KOPT-K1 (cell line): ENCODE measurements around the gene C13orf46.

Source experiments
- H3K27ac ChIP-seq: fragments of 200-600 bp; sonication (generic); 2 replicates; pipeline ENCODE4 v1.5.1; 2016; ENCODE audit warnings: antibody characterized with exemption, mild to moderate bottlenecking, low read depth, low read length; ENCODE audit not compliant: poor library complexity, severe bottlenecking
- H3K36me3 ChIP-seq: fragments of 200-600 bp; sonication (generic); 2 replicates; pipeline ENCODE4 v1.5.1; 2017; ENCODE audit warnings: antibody characterized with exemption, mild to moderate bottlenecking, low read length, moderate library complexity; ENCODE audit not compliant: insufficient read depth
- H3K9me3 ChIP-seq: fragments of 200-600 bp; sonication (generic); 2 replicates; pipeline ENCODE4 v1.5.1; 2017; ENCODE audit warnings: antibody characterized with exemption, low read length, mild to moderate bottlenecking; ENCODE audit not compliant: insufficient read depth, poor library complexity, severe bottlenecking

C13orf46 gene

DNA sequence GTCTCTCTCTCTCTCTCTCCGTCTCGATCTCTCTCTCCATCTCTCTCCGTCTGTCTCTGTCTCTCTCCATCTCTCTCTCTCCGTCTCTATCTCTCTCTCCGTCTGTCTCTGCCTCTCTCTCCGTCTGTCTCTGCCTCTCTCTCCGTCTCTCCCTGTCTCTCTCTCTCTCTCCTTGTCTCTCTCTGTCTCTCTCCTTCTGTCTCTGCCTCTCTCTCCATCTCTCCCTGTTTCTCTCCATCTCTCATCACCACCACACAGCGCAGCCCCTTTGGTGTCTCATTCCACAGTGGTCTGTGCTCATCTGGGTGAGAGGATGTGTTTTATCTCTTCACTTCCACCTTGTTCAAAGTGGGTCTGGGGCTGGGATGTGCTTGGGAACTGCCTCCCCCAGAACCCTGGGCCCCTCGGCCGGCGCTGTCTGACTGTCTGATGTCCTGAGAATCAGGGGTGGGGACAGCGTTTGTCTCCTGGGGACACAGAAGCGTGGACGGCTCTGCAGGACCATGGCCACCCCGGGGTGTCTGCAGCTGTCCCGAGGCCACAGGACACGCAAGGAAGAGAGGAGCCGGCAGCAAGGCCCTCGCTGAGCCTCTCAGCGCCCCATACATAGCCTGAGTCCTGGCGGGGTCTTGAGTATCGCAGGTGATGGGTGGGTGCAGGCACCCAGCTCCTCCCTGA lies 40.2 kb upstream of the C13orf46 start:
- Histone ChIP-seq H3K36me3 (peaks cover 91% of the 10 kb centered on the region), H3K27ac (no peak overlapping the region), H3K9me3 (no peaks in the 10 kb centered on the region)

DNA sequence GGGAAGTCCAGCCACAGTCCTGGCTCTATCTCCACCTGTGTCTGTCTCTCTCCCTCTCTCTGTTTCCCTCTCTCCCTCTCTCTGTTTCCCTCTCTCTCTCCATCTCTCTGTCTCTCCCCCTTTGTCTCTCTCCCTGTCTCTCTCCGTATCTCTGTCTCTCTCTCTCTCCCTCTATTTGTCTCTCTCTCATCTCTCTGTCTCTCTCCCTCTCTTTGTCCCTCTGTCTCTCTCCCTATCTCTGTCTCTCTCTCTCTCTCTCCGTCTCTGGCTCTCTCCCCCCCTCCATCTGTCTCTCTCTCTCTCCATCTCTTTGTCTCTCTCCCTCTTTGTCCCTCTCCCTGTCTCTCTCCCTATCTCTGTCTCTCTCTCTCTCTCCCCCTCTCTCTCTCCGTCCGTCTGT lies 39.5 kb upstream of the C13orf46 start:
- peaks cover 85% of the 10 kb centered on the region for H3K36me3 ChIP-seq
- H3K9me3 ChIP-seq: no peaks in the 10 kb centered on the region
- H3K27ac ChIP-seq: no peak overlapping the region

DNA sequence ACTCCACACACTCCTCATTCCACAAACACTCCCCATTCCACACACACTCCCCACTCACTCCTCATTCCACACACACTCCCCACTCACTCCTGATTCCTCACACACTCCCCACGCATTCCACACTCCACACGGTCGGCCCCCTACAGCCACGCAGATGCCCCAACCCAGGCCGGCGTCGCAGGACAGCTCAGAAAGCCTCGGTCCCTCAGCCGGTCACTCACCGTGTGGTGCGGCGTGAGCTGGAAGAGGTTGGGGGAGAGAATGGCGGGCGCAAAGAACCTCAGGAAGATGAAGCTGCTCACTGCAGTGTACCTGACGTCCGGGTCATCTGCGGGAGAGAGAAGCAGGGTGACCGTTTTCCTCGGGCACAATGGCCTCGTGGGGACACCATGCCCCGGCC lies 39.0 kb upstream of the C13orf46 start:
- H3K36me3 ChIP-seq: peaks cover 81% of the 10 kb centered on the region
- no peak overlapping the region for H3K27ac ChIP-seq
- H3K9me3 ChIP-seq: no peaks in the 10 kb centered on the region

DNA sequence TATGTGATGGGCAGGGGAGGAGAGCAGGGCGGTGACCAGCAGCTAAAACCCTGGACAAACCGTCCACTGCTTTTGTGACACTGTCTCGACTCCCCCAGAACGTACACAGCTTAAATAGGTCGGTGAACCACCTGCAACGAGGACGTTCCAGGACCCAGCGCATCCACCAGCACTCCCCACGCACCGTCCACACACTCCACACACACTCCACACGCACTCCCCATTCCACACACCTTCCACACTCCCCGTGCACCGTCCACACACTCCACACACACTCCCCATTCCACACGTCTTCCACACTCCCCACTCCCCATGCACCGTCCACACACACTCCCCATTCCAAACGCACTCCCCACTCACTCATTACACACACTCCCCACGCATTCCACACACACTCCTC lies 38.3 kb upstream of the C13orf46 start:
- Histone ChIP-seq H3K27ac (no peak overlapping the region), H3K9me3 (no peaks in the 10 kb centered on the region), H3K36me3 (peaks cover 73% of the 10 kb centered on the region)

DNA sequence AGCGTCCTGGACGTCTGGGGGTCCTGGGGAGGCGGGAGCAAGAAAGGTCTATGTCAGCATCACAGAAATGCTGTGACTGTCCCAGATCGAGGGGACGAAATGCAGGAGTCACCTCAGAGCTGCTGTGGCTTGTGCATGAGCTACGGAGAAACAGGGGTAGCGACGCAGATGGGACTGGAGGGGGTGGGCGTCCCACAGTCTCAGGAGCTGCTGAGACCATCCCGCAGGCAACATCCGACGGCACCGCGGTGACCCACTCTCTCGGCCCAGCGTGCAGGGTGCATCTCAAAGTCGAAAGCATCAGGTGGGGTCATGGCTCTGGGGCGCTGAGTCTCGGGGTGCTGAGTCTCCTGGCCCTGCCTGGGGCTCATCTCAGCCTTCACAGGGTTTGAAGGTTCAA lies 37.4 kb upstream of the C13orf46 start:
- Histone ChIP-seq H3K36me3 (peaks cover 64% of the 10 kb centered on the region), H3K27ac (no peak overlapping the region), H3K9me3 (no peaks in the 10 kb centered on the region)

DNA sequence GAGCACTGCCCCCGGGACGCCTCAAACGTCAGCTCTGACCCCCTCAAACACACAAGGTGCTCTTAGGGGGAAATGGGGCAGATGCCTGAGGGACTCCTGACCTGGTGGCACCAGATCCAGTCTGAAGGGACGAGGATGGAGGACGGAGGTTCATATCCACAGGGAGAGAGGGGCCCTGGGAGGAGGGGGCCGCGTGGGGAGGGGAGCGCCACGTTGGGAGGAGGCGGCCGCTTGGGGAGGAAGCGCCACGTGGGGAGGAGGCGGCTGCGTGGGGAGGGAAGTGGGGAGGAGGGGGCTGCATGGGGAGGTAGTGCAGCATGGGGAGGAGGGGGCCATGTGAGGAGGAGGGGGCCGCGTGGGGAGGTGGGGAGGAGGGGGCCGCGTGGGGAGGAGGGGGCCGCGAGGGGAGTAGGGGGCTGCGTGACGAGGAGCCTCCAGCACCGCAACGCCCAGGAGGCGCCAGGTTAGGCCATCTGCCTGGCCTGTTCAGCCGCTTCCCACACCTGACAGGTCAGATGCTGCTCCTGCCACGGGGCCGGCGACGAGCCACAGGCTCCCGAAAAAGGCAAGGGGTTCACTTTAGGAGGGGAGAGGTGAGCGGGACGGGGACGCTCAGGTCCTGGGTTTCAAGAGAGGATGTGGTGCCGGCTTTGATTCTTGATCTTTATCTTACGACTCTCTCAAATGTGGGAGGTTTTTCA lies 36.7 kb upstream of the C13orf46 start:
- peaks cover 57% of the 10 kb centered on the region for H3K36me3 ChIP-seq
- no peak overlapping the region for H3K27ac ChIP-seq
- H3K9me3 ChIP-seq: no peaks in the 10 kb centered on the region

DNA sequence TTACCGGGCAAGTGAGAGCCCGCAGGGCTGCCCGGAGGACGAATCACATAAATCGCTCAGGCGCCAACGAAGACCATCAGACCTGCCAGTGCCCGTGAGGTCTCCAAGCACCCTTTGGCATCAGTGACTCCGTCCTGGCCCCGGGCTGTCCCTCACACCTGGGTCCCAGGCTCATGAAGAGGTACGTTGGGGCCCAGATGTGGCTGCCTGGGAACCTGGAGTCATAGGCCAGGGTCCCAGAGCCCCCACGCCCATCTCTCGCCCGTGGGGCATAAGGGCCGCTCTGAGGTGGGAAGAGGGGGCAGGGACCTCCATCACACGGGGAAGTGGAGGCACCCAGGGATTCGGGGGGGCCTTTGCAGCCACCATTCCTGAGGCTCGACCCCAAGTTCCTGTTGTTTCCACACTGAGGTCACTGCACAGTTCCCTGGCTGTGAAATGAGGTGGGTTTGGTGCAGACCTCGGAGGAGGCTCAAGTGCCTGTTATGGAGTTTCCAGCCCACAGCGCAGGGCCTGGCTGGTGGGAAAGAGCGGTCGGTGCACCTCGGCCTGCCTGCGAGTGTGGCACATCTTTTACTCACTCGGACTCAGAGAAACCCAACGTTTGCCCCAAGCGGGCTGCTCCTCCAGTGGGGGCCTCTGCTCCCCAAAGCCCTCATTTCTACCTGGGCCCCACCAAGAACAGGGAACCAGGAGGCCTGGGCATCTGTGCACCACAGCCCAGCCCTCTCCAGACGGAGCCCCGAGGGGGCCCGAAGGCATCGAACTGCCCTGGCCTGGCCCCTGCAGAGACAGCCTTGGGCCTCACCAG lies 35.9 kb upstream of the C13orf46 start:
- Histone ChIP-seq H3K9me3 (no peaks in the 10 kb centered on the region), H3K36me3 (peaks cover 55% of the 10 kb centered on the region), H3K27ac (no peak overlapping the region)

DNA sequence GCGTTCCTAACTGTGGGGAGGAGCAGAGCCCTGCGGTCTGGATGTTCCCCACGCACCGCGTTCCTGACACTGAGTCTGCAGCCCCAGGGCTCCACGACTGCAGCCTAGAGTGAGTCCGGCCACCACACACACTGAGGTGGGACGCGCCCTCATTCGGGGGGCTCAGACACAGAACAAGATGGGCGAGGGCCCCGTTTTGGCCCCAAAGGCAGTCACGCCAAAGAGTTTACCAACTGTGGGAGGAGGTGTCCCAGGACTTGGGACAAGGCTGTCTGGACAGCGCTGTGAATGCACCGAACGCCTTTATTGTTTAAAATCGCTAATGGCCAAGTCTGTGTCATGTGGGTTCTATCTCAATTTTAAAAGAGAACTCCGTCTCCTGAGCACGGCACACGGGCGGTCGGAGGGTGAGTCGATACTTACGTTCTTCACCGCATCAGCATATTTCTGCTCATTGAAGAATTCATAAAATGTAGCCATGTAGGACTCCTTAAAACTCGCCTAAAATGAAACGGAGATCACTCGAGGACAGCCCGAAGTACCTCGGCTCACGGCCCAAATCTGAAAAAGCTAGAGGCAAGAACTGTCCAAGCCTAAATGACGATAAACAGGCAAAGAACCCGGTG lies 35.2 kb upstream of the C13orf46 start:
- no peaks in the 10 kb centered on the region for H3K9me3 ChIP-seq
- H3K36me3 ChIP-seq: peaks cover 52% of the 10 kb centered on the region
- H3K27ac ChIP-seq: no peak overlapping the region

DNA sequence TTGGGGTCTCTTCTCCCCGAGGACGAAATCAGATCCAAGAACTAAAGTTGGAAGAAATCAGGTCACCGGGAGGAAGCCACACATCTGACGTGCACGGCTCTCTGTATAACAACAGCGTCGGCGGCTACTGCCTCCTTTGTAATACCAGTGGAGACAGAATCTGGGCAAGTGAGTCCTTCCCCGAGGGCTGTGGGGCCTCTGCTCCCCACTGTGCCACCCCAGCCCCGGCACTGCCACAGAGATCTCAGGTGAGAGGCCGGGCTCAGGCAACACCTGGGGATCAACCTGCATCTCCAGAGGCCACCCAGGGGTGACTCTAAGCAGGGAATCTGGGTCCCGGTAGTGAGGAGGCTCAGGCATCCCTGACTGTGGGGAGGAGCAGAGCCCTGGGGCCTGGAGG lies 33.7 kb upstream of the C13orf46 start:
- Histone ChIP-seq H3K9me3 (no peaks in the 10 kb centered on the region), H3K27ac (no peak overlapping the region), H3K36me3 (peaks cover 48% of the 10 kb centered on the region)

DNA sequence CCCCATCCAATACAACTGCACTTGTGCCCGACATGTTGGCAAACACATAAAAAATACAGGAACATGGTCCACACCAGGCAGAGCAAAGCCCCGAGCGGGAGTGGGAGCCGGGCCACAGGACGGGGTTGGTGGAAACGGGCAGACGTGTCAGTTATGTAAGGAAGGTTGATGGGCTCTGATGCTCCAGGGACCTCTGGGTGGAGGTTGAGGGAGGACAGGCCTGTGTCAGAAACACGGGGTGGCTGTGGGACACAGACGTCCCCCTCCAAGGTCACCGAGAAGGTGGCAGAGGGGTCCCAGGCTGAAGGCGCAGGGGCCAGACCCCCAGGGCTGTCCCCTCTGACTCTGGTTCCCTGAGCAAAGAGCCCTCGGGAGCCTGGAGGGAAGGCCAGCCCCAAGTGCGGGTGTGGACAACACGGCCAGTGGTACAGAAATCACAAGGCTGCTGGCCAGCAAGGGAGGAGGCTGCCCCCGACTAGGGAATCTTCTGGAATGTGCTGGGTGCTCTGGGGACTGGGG lies 31.4 kb upstream of the C13orf46 start:
- Histone ChIP-seq H3K36me3 (peaks cover 37% of the 10 kb centered on the region), H3K9me3 (no peaks in the 10 kb centered on the region), H3K27ac (no peak overlapping the region)

DNA sequence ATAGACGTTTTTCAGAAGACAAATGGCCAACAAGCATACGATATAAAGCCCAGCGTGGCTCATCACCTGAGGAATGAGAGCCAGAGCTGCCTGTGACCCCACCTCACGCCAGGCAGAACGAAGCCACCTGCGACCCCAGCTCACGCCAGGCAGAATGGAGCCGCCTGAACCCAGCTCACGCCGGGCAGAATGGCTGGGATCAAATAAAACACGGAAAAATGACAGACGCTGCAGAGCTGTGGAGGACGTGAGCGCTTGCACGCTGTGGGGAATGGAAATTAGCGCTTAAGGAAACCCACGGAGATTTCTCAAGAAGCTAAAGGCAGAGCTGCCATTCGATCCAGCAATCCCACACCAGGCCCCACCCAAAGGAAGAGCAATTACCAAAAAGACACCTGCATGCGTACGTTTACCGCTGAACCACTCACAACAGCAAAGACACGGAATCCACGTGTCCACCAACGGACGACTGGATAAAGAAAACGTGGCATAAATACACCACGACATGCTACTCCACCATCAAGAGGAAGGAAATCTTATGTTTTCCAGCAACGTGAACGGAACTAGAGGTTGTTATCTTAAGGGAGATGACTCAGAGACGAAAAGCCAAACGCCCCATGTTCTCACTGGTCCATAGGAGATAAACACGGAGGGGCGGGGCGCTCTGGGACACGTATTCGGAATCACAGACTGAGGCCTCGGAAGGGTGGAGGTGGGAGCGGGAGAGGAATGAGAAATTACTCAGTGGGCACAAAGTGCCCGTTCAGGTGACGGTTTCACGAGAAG lies 30.7 kb upstream of the C13orf46 start:
- Histone ChIP-seq H3K27ac (no peak overlapping the region), H3K36me3 (peaks cover 30% of the 10 kb centered on the region), H3K9me3 (no peaks in the 10 kb centered on the region)

DNA sequence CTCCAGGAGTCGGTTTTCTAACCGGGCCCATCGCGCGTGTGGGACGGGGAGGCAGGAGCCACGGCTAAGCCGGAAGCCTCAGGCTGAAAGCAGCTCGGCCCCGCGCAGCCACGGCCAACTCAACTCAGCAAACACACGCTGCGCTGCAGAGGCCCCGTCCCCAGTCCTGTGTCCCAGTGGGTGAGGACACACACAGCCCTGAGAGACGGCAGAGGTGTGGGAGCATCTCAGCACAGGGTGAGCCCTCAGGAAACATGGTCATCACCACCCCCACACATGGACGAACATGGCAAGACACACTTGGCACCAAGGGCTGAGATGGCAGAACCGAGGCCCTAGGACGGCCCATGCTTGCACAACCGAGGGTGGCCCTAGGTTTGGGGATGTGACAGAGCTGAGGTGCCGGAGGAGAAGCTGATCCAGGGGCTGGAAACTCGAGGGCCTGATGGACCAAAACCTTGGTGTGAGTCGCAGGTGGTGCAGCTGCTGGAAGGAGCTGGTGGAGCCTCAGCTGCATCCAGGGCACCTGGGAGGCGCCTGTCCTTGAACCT lies 29.0 kb upstream of the C13orf46 start:
- H3K36me3 ChIP-seq: peaks cover 33% of the 10 kb centered on the region
- H3K27ac ChIP-seq: no peak overlapping the region

DNA sequence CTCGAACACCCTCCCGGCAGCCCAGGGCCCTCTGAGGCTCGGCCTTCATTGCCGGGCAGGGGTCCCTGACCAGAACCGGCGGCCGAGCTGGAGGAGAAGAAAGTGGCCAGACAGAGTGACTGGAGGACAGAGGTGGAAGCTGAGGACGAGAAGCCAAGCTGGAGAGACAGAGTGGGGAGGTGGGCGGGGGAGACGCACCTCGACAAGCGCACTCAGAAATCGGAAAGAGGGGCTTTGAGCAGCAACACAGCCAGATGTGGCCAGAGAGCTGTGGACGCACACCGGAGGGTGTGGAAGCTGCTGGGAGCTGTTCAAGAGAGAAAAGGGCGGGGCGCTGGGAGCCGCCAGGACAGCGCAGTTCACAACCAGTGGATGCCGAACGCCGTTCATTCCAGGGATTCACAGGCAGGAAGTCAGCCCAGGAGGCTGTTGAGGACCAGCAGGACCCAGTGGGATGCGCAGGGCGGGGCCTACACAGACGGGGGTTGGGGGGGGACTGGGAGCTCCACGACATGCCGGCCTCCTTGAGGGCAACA lies 28.2 kb upstream of the C13orf46 start:
- peaks cover 36% of the 10 kb centered on the region for H3K36me3 ChIP-seq
- no peaks in the 10 kb centered on the region for H3K9me3 ChIP-seq
- no peak overlapping the region for H3K27ac ChIP-seq

More for the DNA sequence above, 29.0 kb upstream of the C13orf46 start:
- H3K9me3 ChIP-seq: no peaks in the 10 kb centered on the region
